Gastroesophageal sphincter (tissue), 3 donors: ENCODE results near the gene SIRPD.
"Not testable (repeated sequence)": the region's sequence is repeated elsewhere in the genome, so short reads cannot be mapped to it uniquely, and the experiment has no call there.

Source experiments
- EP300 ChIP-seq: sonication (generic); formaldehyde crosslinking; IDR thresholded peaks from one replicate; pipeline ENCODE4 v1.6.1; 2017; ENCODE audit warnings: antibody characterized with exemption, mild to moderate bottlenecking
- POLR2A ChIP-seq, 2 donors: fragments of 450-650 bp; IDR thresholded peaks; one replicate each; pipeline ENCODE4 v1.6.1; 2017; ENCODE audit warnings: antibody characterized with exemption in 2 of 2, mild to moderate bottlenecking in 2 of 2, moderate library complexity in 1 of 2
- POLR2AphosphoS5 ChIP-seq: sonication (generic); formaldehyde crosslinking; IDR thresholded peaks from one replicate; pipeline ENCODE4 v1.6.1; 2017; ENCODE audit warnings: antibody characterized with exemption
- TF ChIP-seq, protein P1 (sequence below), 4 experiments: fragments of 200-600 bp in 2 of 4; fragments of 450-650 bp in 2 of 4; sonication (generic) in 1 of 4; IDR thresholded peaks; one replicate each; pipeline ENCODE4 v1.5.1; 2017 to 2019; ENCODE audit warnings: antibody characterized with exemption in 4 of 4, mild to moderate bottlenecking in 2 of 4, moderate library complexity in 2 of 4

DNA sequence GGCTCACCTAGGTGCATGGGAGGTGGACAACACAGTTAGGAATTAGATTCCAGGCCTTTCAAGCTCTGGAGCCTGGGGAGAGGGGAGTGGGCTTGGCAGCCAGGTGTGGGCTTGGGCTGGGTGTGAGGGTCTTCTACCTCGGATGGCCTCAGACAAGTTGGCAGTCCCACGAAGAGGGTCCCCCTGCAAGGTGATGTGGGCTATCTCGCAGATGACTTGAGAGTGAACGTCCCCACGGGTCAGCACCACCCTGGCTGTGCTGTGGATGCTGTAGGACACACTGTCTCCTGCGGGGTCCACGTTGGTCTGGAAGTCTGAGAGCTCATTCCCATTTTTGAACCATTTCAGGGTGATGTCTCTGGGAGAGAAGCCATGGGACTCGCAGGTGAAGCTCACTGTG lies 14.1 kb upstream of the SIRPD start:
- TF ChIP-seq POLR2AphosphoS5; POLR2A (IDR thresholded peaks at IDR 0.05); EP300: not testable (repeated sequence)
- TF ChIP-seq, protein P1, sequence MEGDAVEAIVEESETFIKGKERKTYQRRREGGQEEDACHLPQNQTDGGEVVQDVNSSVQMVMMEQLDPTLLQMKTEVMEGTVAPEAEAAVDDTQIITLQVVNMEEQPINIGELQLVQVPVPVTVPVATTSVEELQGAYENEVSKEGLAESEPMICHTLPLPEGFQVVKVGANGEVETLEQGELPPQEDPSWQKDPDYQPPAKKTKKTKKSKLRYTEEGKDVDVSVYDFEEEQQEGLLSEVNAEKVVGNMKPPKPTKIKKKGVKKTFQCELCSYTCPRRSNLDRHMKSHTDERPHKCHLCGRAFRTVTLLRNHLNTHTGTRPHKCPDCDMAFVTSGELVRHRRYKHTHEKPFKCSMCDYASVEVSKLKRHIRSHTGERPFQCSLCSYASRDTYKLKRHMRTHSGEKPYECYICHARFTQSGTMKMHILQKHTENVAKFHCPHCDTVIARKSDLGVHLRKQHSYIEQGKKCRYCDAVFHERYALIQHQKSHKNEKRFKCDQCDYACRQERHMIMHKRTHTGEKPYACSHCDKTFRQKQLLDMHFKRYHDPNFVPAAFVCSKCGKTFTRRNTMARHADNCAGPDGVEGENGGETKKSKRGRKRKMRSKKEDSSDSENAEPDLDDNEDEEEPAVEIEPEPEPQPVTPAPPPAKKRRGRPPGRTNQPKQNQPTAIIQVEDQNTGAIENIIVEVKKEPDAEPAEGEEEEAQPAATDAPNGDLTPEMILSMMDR (IDR thresholded peaks at IDR 0.05) = not testable (repeated sequence)
